Hematopoietic multipotent progenitor cell treated with erythropoietin and hydrocortisone succinate and interleukin-3 and kit ligand, for 17 days (in vitro differentiated cells): ENCODE measurements around the gene PPT1.

Experiments used
- DNase-seq: peaks from one replicate; pipeline ENCODE4 v3.0.0-alpha.2; 2015; ENCODE audit warnings: low spot score

PPT1 gene

GRCh38 chr1:40096977-40097782, at the start of gene PPT1:
TSS of gene PPT1 (minus strand) at chr1:40097252. CDS start at chr1:40097238, 14 bp downstream.
- peak; percentile 70 for DNase-seq

GRCh38 chr1:40143891-40144575, 47.0 kb upstream of the PPT1 start:
- DNase-seq = peak; percentile 82

GRCh38 chr1:40141878-40142535, 45.0 kb upstream of the PPT1 start:
- no peak for DNase-seq

- no peak for DNase-seq
Observed at GRCh38 chr1:40140211-40140973, 43.3 kb upstream of the PPT1 start.

GRCh38 chr1:40133839-40134238, 36.8 kb upstream of the PPT1 start:
- DNase-seq = no peak

- DNase-seq = no peak
Observed at GRCh38 chr1:40133312-40133665, 36.2 kb upstream of the PPT1 start.

- no peak for DNase-seq
Observed at GRCh38 chr1:40132383-40133311, 35.6 kb upstream of the PPT1 start.

GRCh38 chr1:40130892-40131291, 33.8 kb upstream of the PPT1 start:
- no peak for DNase-seq

- DNase-seq = no peak
Observed at GRCh38 chr1:40122855-40123254, 25.8 kb upstream of the PPT1 start.

GRCh38 chr1:40120128-40120527, 23.1 kb upstream of the PPT1 start:
- DNase-seq = no peak

- no peak for DNase-seq
Observed at GRCh38 chr1:40114400-40114799, 17.3 kb upstream of the PPT1 start.

GRCh38 chr1:40110389-40110788, 13.3 kb upstream of the PPT1 start:
- DNase-seq = no peak

GRCh38 chr1:40107290-40107959, 10.4 kb upstream of the PPT1 start:
- no peak for DNase-seq

- DNase-seq = no peak
Observed at GRCh38 chr1:40105028-40105427, 8.0 kb upstream of the PPT1 start.

GRCh38 chr1:40102896-40103295, 5.8 kb upstream of the PPT1 start:
- DNase-seq = no peak

- no peak for DNase-seq
Observed at GRCh38 chr1:40102038-40102437, 5.0 kb upstream of the PPT1 start.

GRCh38 chr1:40096646-40096976, 441 bp downstream of the PPT1 start:
- no peak for DNase-seq

- DNase-seq = no peak
Observed at GRCh38 chr1:40095806-40096205, 1.2 kb downstream of the PPT1 start.

GRCh38 chr1:40094466-40095110, 2.5 kb downstream of the PPT1 start:
- DNase-seq = no peak
